Eye (tissue), 1 donor: ENCODE measurements around the gene IGLL1.
"Not testable (repeated sequence)": the region's sequence is repeated elsewhere in the genome, so short reads cannot be mapped to it uniquely, and the experiment has no call there.

Experiments
- DNase-seq: peaks from one replicate; pipeline ENCODE4 v3.0.0-alpha.2; 2015

IGLL1 gene

DNA sequence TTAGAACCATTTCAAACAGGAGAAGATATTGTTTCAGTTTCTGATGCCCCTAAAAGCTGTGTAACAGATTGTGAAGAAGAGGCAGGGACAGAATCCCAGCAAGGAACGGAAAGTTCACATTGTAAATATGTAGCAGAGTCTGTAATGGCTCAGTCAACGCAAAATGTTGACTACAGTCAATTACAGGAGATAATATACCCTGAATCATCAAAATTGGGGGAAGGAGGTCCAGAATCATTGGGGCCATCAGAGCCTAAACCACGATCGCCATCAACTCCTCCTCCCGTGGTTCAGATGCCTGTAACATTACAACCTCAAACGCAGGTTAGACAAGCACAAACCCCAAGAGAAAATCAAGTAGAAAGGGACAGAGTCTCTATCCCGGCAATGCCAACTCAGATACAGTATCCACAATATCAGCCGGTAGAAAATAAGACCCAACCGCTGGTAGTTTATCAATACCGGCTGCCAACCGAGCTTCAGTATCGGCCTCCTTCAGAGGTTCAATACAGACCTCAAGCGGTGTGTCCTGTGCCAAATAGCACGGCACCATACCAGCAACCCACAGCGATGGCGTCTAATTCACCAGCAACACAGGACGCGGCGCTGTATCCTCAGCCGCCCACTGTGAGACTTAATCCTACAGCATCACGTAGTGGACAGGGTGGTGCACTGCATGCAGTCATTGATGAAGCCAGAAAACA is 40.8 kb downstream of the IGLL1 start:
- DNase-seq, result peak; percentile 94

- DNase-seq, result not testable (repeated sequence)
Measured at GRCh38 chr22:23538696-23539030, 41.4 kb downstream of the IGLL1 start.

DNA sequence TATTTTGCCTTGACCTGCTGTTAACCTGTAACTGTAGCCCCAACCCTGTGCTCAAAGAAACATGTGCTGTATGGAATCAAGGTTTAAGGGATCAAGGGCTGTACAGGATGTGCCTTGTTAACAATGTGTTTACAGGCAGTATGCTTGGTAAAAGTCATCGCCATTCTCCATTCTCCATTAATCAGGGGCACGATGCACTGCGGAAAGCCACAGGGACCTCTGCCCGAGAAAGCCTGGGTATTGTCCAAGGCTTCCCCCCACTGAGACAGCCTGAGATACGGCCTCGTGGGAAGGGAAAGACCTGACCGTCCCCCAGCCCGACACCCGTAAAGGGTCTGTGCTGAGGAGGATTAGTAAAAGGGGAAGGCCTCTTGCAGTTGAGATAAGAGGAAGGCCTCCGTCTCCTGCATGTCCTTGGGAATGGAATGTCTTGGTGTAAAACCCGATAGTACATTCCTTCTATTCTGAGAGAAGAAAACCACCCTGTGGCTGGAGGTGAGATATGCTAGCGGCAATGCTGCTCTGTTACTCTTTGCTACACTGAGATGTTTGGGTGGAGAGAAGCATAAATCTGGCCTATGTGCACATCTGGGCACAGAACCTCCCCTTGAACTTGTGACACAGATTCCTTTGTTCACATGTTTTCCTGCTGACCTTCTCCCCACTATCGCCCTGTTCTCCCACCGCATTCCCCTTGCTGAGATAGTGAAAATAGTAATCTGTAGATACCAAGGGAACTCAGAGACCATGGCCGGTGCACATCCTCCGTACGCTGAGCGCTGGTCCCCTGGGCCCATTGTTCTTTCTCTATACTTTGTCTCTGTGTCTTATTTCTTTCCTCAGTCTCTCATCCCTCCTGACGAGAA is 42.0 kb downstream of the IGLL1 start:
- peak; percentile 64 for DNase-seq

GRCh38 chr22:23537416-23537815 is 42.7 kb downstream of the IGLL1 start:
- peak; percentile 75 for DNase-seq

- peak; percentile 23 for DNase-seq
Measured at GRCh38 chr22:23536821-23537345, 43.2 kb downstream of the IGLL1 start.

GRCh38 chr22:23535790-23536661 is 44.1 kb downstream of the IGLL1 start:
- DNase-seq, result not testable (repeated sequence)

DNA sequence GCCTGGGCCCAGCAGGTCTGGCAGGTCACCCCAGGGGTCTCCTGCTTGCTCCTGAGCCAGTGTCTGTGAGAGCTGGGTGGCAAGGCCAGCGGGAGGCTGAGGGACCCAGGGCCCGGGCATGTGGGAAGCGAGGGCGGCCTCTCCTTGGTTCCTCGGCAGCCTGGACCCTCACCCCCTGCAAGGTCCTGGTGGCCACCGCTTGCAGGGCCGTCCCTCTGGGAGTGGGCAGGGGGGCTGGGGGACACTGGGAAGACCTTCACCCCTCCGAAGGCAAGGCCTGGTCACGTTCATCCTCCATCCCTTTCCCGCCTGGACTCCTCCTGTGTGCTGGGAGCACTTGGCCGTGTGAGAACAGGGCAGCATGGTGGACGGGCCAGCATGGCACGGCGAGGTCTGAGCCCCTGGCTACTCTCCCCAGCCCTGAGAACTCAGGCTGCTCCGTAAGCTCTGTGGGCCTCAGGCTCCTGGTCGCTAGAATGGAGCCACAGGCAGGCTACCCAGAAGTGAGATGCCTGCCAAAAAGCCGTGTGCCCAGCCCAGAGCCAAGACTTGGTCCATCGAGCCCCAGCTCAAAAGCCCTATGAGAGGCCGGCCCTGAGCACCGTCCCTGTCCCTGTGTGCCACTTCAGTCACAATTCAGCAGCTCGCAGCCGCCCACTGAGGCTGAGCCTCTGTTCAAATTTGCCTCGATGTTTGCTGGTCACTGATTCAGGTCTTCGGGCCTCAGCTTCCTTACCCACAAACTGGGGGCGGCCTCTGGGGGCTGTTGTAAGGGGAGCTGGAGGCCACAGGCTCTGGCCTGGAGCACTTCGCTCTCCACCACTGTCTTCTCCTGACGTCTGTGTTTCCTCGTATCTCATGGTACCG is 45.0 kb downstream of the IGLL1 start:
- DNase-seq, result no peak

GRCh38 chr22:23534201-23534850 is 45.8 kb downstream of the IGLL1 start:
- peak; percentile 42 for DNase-seq

GRCh38 chr22:23533771-23534191 is 46.3 kb downstream of the IGLL1 start:
- DNase-seq, result no peak

GRCh38 chr22:23533328-23533762 is 46.7 kb downstream of the IGLL1 start:
- DNase-seq, result peak; percentile 94

- no peak for DNase-seq
Measured at GRCh38 chr22:23532731-23533130, 47.4 kb downstream of the IGLL1 start.

GRCh38 chr22:23531966-23532705 is 48.0 kb downstream of the IGLL1 start:
- no peak for DNase-seq

GRCh38 chr22:23531283-23531956 is 48.7 kb downstream of the IGLL1 start:
- DNase-seq, result no peak

DNA sequence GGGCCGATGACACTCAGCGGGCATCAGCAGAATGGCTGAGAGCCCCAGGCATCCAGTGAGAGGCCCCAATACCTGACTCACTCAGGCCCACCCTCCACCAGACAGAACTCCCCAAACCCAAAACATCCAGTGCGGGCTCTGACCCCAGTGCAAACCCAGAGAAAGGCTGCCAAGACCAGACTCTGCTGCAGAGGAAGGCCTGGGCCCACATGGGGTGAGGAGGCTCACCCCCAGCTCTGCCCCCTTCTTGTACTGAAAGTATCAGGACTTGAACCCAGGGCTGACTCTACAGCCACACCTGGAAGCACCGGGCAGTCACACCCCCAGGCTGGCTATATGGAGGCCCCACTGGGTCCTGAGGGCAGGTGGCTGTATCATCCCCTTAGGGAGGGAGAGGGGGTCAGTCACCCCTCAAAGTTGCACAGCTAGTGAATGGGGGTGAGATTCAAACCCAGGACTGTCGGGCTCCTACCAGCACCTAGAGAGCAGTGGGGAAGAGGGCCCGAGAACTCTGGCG is 49.3 kb downstream of the IGLL1 start:
- no peak for DNase-seq

- DNase-seq, result no peak
Measured at GRCh38 chr22:23530106-23530505, 50.0 kb downstream of the IGLL1 start.

DNA sequence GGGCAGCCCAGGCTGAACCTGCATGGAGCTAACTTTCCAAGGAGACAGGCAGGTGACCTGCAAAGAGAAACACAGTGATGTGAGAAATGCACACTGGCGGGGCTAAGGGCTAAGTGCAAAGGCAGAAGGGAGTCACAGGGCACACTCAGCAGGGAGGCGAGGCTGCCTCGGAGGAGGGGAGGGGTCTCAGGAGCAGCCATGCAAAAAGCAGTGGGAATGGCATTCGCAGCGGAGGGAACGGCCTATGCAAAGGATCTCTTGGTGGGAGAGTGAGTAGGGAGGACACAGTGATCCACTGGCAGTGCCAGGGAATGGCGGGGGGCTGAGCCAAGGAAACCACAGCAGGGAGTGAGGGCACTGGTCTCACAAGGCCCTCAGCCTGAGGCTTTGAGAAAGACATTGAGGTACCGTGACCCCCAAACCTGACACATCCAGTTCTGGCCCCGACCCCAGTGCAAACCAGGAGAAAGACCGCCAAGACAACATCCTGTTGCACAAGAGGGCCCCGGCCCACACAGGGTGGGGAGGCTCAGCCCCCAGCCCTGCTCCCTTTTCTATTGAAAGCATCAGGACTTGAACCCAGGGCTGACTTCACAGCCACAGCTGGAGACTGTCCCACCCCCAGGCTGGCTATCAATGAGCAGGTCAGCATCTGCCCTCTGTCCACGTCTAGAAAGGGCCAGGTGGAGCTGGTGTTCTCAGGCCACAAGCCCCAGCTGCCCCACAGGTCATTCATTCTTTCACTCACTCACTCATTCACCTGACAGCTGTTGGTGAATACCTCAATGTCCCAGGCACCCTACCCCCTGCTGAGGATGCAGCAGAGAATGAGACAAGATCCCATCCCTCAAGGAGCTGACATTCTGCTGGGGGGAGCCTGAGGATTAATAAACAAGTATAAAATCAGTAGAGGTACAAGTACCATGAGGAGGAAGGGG is 50.7 kb downstream of the IGLL1 start:
- DNase-seq, result no peak

DNA sequence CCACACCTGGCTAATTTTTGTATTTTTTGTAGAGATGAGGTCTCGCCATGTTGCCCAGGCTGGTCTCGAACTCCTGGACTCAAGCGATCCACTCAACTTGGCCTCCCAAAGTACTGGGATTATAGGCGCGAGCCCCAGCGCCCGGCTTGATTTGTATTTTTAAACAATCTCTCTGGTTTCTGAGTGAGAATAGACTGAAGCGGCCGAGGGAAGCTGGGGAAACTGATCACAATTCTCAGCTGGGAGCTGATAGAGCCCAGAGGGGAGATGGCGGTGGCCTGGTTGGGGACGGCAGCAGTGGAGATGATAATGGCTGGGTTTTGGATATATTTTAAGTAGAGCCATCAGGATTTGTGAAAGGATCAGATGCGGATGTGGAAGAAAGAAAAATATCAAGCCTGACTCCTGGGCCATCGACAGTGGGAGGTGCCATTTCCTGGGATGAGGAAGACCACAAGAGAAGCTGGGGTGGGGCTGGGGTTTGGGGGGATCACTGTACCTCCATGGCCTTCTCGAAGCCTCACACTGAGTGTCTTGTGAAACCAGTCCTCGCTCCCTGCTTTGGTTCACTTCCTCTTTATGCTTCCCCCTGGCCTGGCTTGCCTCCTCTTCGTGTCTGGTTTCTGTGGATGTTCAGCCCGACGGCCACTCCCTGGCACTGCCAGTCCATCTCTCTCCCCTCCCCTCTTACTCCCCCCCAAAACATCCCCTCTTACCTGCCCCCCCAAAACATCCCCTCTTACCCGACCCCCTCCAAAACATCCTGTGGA is 51.9 kb downstream of the IGLL1 start:
- DNase-seq, result no peak
